Measurements from ENCODE around the gene USF2. TPM values are rescaled to one million over a fixed set of nuclear protein-coding genes. Genes with fewer than 3 reads are reported as not detected.
"Not testable (repeated sequence)": the region's sequence is repeated elsewhere in the genome, so short reads cannot be mapped to it uniquely, and the experiment has no call there.

USF2 gene
- total RNA-seq, 2 donors from 2014 or later = 146 to 150 TPM

GRCh38 chr19:35269438-35270117 is 816 bp downstream of the USF2 start:
- DNase-seq (ENCODE audit: low spot score in 2 of 2) (peak; percentile 77 to 89), ATAC-seq (peak; percentile 65 to 78)
- H3K27ac Mint-ChIP-seq = peak overlapping the region in 1 of 2 donors; percentile 50
- H3K9me3 Mint-ChIP-seq = no peaks in the 10 kb centered on the region
- H3K36me3 Mint-ChIP-seq = peaks cover 7 to 23% of the 10 kb centered on the region in 2 donors

GRCh38 chr19:35270381-35270811 is 1.6 kb downstream of the USF2 start:
- no peak for ATAC-seq
- Mint-ChIP-seq H3K27ac (no peak overlapping the region), H3K36me3 (peaks cover 7 to 23% of the 10 kb centered on the region in 2 donors), H3K9me3 (no peaks in the 10 kb centered on the region)
- no peak for DNase-seq (ENCODE audit: low spot score in 2 of 2)

DNA sequence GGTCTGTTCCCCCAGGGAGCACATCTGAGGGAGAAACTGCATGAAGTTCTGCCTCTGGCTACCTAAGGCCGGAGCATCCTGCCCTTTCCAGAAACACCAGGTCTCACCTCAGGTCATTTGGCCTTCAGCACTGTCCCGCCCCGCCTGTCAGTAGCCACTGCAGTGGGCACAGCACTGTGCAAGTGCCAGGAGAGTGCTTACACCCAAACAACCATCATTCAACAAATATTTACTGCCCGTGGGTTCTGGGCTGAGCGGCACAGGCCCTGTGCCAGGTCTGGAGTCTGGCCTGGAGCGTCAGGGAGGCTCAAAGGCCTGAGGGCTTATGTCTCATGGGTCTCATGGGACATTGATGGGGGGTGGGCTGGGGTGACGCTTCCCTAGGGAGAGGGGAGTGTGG is 2.8 kb downstream of the USF2 start:
- Mint-ChIP-seq H3K27ac (peak overlapping the region; percentile 33 to 83), H3K36me3 (peaks cover 7 to 28% of the 10 kb centered on the region in 2 donors), H3K9me3 (no peaks in the 10 kb centered on the region)
- ATAC-seq (no peak), DNase-seq (ENCODE audit: low spot score in 2 of 2) (no peak)

DNA sequence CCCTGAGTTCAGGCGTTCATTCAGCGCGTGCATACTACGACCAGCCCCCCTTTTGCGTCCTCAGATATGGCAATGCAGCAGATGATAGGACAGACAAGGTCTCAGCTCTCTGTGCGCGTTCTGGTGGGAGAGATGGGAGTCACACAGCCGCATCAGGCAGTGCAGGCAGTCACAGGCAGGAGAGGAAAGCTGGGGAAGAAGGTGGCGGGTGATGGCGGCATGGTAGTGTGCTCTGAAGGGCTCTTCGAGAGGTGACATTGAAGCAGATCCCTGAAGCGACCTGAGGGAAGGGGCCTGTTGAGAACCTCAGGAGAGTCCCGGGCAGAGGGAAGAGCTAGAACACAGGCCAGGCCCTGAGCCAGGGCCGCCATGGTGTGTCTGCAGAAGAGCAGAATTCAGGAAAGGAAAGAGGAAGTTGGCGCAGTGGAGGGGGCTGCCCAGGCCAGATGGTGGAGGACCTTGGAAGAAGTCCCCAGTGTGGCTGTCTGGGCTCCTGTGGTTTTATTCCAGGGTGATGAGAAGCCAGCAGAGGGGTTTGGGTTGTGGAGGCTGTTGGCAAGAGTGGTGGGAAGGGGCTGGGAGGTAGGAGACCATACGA is 3.5 kb downstream of the USF2 start:
- H3K27ac Mint-ChIP-seq = peak overlapping the region; percentile 33 to 83
- no peak for ATAC-seq
- no peak for DNase-seq (ENCODE audit: low spot score in 2 of 2)
- peaks cover 7 to 28% of the 10 kb centered on the region in 2 donors for H3K36me3 Mint-ChIP-seq
- no peaks in the 10 kb centered on the region for H3K9me3 Mint-ChIP-seq

DNA sequence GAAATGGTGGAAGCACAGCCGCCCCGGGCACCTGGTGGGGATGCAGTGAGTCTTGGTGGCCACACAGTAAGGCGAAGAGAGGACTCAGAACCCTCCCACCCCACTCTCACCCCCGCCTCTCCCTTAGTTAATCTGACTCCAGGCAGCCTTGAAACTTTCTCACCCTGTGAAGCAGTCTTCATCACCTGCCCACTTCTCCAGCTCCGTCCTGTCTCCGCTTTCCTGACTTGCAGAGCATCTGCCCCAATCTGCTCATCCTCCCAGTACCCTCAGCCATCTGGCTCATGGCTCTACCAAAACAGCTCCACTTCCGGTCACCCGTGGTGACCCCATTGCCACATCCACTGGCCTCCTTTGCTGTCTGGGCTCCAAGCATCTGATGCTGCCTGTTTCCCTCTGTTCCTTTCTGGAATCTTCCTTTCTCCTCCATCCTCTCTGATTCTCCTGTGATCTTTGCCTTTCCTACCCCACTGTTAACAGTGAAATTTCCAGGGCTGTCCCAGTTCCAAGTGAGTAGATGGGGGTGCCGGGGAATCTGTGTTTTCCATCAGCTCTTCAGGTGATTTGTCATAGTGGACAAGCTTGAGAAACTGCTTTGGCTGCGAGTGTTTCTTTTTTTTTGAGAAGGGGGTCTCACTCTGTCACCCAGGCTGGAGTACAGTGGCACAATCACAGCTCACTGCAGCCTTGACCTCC is 4.3 kb downstream of the USF2 start:
- ATAC-seq = no peak
- H3K36me3 Mint-ChIP-seq = peaks cover 7 to 22% of the 10 kb centered on the region in 2 donors
- DNase-seq (ENCODE audit: low spot score in 2 of 2) = no peak
- H3K27ac Mint-ChIP-seq = peak overlapping the region; percentile 33 to 50
- no peaks in the 10 kb centered on the region for H3K9me3 Mint-ChIP-seq

DNA sequence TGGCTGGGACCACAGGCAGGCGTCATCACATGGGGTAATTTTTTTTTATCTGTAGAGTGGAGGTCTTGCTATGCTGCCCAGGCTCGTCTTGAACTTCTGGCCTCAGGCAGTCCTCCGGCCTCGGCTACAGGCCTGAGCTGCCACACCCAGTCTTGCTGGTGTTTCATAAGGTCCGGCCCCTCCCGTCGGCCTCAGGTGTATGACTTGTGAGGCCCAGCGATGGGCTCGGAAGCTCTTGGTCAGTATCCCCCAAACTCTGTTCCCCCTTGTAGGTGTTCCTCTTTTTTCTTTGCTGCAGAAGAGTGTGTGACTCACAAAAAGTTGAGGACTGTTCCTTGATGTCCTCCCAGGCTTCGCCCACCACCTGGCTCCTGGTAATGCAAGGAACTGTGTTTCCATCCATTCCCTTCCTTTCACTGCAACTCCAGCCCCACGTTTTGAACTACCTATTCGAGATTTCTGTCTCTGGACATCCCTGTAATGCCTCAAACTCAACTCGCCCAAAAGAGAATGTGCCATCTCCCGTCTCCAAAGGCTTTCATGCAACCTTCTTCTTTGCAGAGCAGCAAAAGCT is 5.0 kb downstream of the USF2 start:
- H3K9me3 Mint-ChIP-seq = no peaks in the 10 kb centered on the region
- H3K36me3 Mint-ChIP-seq = peaks cover 7 to 22% of the 10 kb centered on the region in 2 donors
- peak overlapping the region in 1 of 2 donors; percentile 33 for H3K27ac Mint-ChIP-seq
- ATAC-seq (no peak), DNase-seq (ENCODE audit: low spot score in 2 of 2) (no peak)

GRCh38 chr19:35274323-35274722 is 5.6 kb downstream of the USF2 start:
- DNase-seq (ENCODE audit: low spot score in 2 of 2) (no peak), ATAC-seq (no peak)
- H3K9me3 Mint-ChIP-seq = no peaks in the 10 kb centered on the region
- H3K27ac Mint-ChIP-seq = peak overlapping the region; percentile 33 to 79
- H3K36me3 Mint-ChIP-seq = peaks cover 7 to 22% of the 10 kb centered on the region in 2 donors

- H3K36me3 Mint-ChIP-seq = peaks cover 0 to 8% of the 10 kb centered on the region in 2 donors
- no peaks in the 10 kb centered on the region for H3K9me3 Mint-ChIP-seq
- no peak for DNase-seq (ENCODE audit: low spot score in 2 of 2)
- peak overlapping the region in 1 of 2 donors; percentile 44 for H3K27ac Mint-ChIP-seq
- ATAC-seq = no peak
These were observed 8.0 kb downstream of the USF2 start for GRCh38 chr19:35276706-35277281.

DNA sequence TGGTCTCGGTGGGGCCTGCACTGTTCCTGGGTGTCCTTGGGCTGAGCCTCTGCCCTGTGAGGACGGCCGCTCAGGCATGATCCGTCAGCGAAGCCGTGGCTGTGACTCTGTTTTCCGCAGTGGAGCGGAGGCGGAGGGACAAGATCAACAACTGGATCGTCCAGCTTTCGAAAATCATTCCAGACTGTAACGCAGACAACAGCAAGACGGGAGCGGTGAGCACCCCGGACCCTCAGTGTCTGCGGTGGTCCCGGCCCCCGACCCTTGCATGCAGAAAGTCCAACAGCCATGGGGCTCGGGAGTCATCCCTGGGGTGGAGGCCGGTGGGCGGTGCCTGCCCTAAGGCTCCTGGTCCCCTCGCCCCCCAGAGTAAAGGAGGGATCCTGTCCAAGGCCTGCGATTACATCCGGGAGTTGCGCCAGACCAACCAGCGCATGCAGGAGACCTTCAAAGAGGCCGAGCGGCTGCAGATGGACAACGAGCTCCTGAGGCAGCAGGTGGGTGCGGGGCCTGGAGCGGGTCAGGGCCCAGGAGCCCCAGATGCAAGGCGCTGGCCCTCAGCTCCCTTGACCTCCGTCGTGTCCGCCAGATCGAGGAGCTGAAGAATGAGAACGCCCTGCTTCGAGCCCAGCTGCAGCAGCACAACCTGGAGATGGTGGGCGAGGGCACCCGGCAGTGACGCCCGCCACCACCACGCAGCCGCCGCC is 10.0 kb downstream of the USF2 start:
- DNase-seq (ENCODE audit: low spot score in 2 of 2) (no peak), ATAC-seq (no peak)
- peaks cover 0 to 5% of the 10 kb centered on the region in 2 donors for H3K36me3 Mint-ChIP-seq
- H3K9me3 Mint-ChIP-seq = no peaks in the 10 kb centered on the region
- H3K27ac Mint-ChIP-seq = no peak overlapping the region

GRCh38 chr19:35279374-35279773 is 10.6 kb downstream of the USF2 start:
- Mint-ChIP-seq H3K36me3 (peaks cover 0 to 5% of the 10 kb centered on the region in 2 donors), H3K27ac (peak overlapping the region in 1 of 2 donors; percentile 14), H3K9me3 (no peaks in the 10 kb centered on the region)
- ATAC-seq (no peak), DNase-seq (ENCODE audit: low spot score in 2 of 2) (no peak)

DNA sequence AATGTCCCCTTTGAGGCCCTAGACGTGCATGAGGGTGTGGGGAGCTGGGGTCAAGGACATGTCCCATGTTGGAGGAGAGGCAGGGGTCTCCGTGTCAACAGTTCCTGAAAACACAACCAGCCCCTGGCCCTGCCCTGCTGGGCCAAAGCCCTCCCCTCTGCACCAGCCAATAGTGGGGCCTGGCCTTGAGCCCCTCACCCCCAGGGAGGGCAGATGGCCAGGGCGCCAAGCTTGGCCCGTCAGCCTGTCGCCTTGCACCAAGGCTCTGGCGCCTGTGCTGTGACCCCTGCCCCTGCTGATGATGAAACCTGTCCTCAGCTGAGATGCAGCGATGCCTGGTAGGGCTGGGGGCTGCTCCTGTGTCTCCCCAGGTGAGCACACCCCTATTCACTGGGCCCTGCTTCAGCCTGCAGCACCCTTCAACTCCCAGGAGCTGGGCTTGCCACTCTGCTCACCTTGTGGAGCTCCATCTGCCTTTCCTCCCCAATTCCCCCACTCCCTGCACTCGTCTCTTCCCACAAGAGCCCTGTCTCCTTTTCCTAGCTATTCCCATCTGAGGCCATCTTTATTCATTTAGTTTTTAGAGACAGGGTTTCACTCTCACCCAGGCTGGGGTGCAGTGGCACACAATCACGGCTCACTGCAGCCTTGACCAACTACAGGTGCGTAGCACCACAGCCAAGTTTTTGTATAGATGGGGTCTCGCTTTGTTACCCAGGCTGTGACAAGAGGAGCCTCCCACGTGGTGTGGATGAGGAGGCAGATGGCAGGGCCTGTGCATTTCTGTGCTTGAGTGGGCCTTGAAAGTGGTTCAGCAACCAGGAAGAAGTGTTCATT is 11.4 kb downstream of the USF2 start:
- DNase-seq (ENCODE audit: low spot score in 2 of 2) (no peak), ATAC-seq (peak in 1 of 2 donors; percentile 13)
- Mint-ChIP-seq H3K9me3 (no peaks in the 10 kb centered on the region), H3K27ac (peak overlapping the region in 1 of 2 donors; percentile 10), H3K36me3 (peaks cover 0 to 5% of the 10 kb centered on the region in 2 donors)

GRCh38 chr19:35281303-35281702 is 12.5 kb downstream of the USF2 start:
- ATAC-seq = peak in 1 of 2 donors; percentile 26
- H3K27ac Mint-ChIP-seq = peak overlapping the region in 1 of 2 donors; percentile 27
- no peaks in the 10 kb centered on the region for H3K9me3 Mint-ChIP-seq
- no peak for DNase-seq (ENCODE audit: low spot score in 2 of 2)
- no peaks in the 10 kb centered on the region for H3K36me3 Mint-ChIP-seq

DNA sequence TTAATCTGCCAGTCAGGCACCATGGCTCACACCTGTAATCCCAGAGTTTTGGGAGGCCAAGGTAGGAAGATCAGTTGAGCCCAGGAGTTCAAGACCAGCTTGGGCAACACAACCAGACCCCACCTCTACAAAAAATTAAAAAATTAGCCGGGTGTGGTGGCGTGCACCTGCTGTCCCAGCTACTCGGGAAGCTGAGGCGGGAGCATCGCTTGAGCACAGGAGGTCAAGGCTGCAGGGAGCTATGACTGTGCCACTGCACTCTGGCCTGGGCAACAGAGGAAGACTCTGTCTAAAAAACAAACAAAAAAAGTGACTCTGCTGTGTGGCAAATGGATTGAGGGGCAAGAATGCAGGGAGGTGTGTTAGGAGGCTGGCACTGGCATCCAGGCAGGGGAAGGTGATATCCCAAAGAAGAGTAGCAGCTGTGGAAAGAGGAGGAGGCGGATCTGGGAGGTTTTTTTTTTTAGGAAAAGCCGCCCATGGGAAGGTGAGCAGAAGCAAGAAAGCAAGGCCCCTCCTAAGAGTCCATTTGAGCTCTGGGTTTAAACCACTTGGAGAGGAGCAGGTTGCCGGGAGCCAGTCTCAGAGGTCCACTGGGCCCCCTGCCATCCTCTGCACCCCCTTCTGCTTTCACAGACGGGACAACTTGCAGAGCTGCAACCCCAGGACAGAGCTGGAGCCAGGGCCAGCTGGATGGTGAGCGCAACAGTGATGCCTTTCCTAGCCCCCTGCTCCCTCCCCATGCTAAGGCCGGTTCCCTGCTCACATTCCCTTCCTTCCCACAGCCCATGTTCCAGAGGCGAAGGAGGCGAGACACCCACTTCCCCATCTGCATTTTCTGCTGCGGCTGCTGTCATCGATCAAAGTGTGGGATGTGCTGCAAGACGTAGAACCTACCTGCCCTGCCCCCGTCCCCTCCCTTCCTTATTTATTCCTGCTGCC is 15.7 kb downstream of the USF2 start:
- DNase-seq (ENCODE audit: low spot score in 2 of 2) (no peak), ATAC-seq (no peak)
- Mint-ChIP-seq H3K36me3 (no peaks in the 10 kb centered on the region), H3K9me3 (no peaks in the 10 kb centered on the region), H3K27ac (no peak overlapping the region)

GRCh38 chr19:35285095-35285449 is 16.3 kb downstream of the USF2 start:
- DNase-seq (ENCODE audit: low spot score in 2 of 2) (no peak), ATAC-seq (no peak)
- H3K9me3 Mint-ChIP-seq = no peaks in the 10 kb centered on the region
- H3K36me3 Mint-ChIP-seq = no peaks in the 10 kb centered on the region
- H3K27ac Mint-ChIP-seq = no peak overlapping the region

GRCh38 chr19:35285465-35285864 is 16.7 kb downstream of the USF2 start:
- DNase-seq (ENCODE audit: low spot score in 2 of 2); H3K36me3 Mint-ChIP-seq: not testable (repeated sequence)

More at GRCh38 chr19:35285465-35285864, 16.7 kb downstream of the USF2 start:
- not testable (repeated sequence) for H3K27ac Mint-ChIP-seq, ATAC-seq, H3K9me3 Mint-ChIP-seq

Data from activated naive CD4-positive, alpha-beta T cell treated with anti-CD3 and anti-CD28 coated beads, Interleukin-2, amount 50 U/mL, for 72 hours (primary cell).